GM12878 (cell line): Measurements from ENCODE around the gene SLC35E3.

ENCODE experiments used
- CEBPB ChIP-seq, 2 experiments: fragments of 150-350 bp in 1 of 2; IDR thresholded peaks; 2 replicates each; pipeline ENCODE4 v1.6.1; 2012 to 2014; ENCODE audit warnings: low read depth in 2 of 2, low read length in 2 of 2, borderline replicate concordance in 1 of 2, inconsistent platforms in 1 of 2
- EGR1 ChIP-seq, 2 experiments: IDR thresholded peaks; 1 replicate in 1 of 2; 2 replicates in 1 of 2; pipeline ENCODE4 v1.6.1; 2011 to 2012; ENCODE audit warnings: low read depth in 2 of 2, low read length in 2 of 2, borderline replicate concordance in 1 of 2, mild to moderate bottlenecking in 1 of 2, moderate library complexity in 1 of 2
- ESRRA ChIP-seq: IDR thresholded peaks from 2 replicates; pipeline ENCODE4 v1.6.1; 2012; ENCODE audit warnings: mild to moderate bottlenecking, low read length, improper control_type of control experiment
- POLR2AphosphoS5 ChIP-seq: IDR thresholded peaks from 2 replicates; pipeline ENCODE4 v1.6.1; 2011; ENCODE audit warnings: mild to moderate bottlenecking, low read length, inconsistent platforms
- TF ChIP-seq, protein P1 (sequence below), 3 experiments: IDR thresholded peaks in 2 of 3; conservative IDR thresholded peaks in 1 of 3; 2 replicates each; pipeline ENCODE4 v1.5.1; 2011; ENCODE audit warnings: low read depth in 3 of 3, low read length in 3 of 3, mild to moderate bottlenecking in 3 of 3, control low read depth in 2 of 3, moderate library complexity in 2 of 3, inconsistent platforms in 1 of 3, mixed read lengths in 1 of 3; ENCODE audit not compliant: control insufficient read depth in 2 of 3, insufficient read depth in 1 of 3; ENCODE audit errors: extremely low read depth in 1 of 3
- TF ChIP-seq, protein P2 (sequence below): fragments of 450-650 bp; IDR thresholded peaks from 2 replicates; pipeline ENCODE4 v1.6.1; 2016; ENCODE audit warnings: mild to moderate bottlenecking

DNA sequence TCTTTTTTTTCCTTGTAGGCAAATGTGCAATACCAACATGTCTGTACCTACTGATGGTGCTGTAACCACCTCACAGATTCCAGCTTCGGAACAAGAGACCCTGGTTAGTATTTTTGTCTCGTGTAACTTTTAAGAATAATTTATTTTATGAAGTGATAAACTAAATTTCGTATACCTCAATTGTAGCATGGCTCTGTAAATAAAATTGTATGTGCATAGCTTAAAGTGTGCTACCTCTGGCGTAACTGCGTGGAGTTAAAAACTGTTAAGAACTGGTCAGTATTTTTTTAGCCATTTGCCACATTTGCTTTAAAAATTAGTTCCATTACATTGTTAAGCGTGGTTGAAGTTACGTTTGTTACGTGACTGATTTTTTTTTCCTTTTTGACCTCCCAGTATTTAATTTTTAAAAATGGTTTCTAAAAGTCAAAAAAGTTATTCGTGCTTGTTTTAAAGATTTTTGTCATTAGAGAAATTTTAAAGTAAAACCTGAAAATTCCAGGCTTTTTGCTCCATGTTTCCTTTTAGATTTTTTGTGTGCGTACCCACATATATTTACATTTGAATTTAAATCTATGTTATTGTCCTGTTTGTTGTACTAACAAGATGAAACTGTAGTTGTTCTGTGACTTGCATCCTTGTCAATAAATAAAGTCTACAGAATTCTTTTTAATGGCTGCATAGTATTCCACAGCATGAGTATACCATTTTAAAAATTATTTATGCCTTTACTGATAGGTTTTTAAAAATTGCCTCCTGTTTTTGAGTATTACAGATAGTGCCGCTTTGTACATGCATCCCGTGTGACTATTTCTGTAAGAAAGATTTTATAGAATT is 63.4 kb downstream of the SLC35E3 start:
- TF ChIP-seq CEBPB (IDR thresholded peaks at IDR 0.05; ENCODE audit: borderline replicate concordance in 1 of 2, low read depth in 2 of 2, low read length in 2 of 2) (no peak), EGR1 (IDR thresholded peaks at IDR 0.05; ENCODE audit: borderline replicate concordance in 1 of 2, low read depth in 2 of 2, low read length in 2 of 2) (no peak), ESRRA (no peak), POLR2AphosphoS5 (peak; percentile 39; the same call in 1 of the 2 replicates)
- TF ChIP-seq, protein P1, sequence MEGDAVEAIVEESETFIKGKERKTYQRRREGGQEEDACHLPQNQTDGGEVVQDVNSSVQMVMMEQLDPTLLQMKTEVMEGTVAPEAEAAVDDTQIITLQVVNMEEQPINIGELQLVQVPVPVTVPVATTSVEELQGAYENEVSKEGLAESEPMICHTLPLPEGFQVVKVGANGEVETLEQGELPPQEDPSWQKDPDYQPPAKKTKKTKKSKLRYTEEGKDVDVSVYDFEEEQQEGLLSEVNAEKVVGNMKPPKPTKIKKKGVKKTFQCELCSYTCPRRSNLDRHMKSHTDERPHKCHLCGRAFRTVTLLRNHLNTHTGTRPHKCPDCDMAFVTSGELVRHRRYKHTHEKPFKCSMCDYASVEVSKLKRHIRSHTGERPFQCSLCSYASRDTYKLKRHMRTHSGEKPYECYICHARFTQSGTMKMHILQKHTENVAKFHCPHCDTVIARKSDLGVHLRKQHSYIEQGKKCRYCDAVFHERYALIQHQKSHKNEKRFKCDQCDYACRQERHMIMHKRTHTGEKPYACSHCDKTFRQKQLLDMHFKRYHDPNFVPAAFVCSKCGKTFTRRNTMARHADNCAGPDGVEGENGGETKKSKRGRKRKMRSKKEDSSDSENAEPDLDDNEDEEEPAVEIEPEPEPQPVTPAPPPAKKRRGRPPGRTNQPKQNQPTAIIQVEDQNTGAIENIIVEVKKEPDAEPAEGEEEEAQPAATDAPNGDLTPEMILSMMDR (IDR thresholded peaks at IDR 0.05 in 2 of 3, conservative IDR thresholded peaks at IDR 0.05 in 1 of 3; ENCODE audit: control insufficient read depth in 2 of 3, extremely low read depth in 1 of 3, insufficient read depth in 1 of 3, low read depth in 3 of 3, low read length in 3 of 3): no peak
- TF ChIP-seq, protein P2, sequence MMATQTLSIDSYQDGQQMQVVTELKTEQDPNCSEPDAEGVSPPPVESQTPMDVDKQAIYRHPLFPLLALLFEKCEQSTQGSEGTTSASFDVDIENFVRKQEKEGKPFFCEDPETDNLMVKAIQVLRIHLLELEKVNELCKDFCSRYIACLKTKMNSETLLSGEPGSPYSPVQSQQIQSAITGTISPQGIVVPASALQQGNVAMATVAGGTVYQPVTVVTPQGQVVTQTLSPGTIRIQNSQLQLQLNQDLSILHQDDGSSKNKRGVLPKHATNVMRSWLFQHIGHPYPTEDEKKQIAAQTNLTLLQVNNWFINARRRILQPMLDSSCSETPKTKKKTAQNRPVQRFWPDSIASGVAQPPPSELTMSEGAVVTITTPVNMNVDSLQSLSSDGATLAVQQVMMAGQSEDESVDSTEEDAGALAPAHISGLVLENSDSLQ: no peak
